G401 (cell line): ENCODE data around the gene SPG21. TPM values are rescaled to one million over a fixed set of nuclear protein-coding genes. Genes with fewer than 3 reads are reported as not detected.

Source experiments
- DNase-seq: peaks from one replicate; pipeline ENCODE4 v3.0.0-alpha.2; 2015; ENCODE audit warnings: low spot score
- in situ Hi-C: cut with HindIII; loops from 2 replicates; pipeline ENCODE4 v1.10.0; 2016; ENCODE audit warnings: low sequenced_read_pairs, mixed read lengths
- total RNA-seq: library from RNA; depleted of rRNA; stranded (reverse); fragments of >200 nt; shearing (Covaris generic); gene quantifications from 2 replicates; pipeline ENCODE4 v1.2.3, GENCODE V29; 2014

SPG21 gene
- total RNA-seq, 1 experiment from 2014 or later: 115 TPM

DNA sequence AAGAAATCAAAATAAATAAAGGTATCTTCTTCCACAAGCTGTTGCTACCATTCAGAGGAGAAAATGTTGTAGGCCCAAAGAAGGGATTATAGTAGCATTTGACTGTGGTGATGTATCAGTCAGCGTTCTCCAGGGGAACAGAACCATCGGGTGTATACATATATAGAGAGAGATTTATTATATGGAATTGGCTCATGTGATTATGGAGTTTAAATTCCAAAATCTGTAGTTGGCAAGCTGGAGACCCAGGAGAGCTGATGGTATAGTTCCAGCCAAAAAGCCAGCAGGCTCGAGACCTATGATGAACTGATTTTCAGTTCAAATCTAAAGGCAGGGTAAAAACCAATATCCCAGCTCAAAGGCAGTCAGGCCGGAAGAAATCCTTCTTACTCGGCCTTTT lies 7.4 kb upstream of the SPG21 start:
- no peak for DNase-seq
- in situ Hi-C loops: no loop called here

DNA sequence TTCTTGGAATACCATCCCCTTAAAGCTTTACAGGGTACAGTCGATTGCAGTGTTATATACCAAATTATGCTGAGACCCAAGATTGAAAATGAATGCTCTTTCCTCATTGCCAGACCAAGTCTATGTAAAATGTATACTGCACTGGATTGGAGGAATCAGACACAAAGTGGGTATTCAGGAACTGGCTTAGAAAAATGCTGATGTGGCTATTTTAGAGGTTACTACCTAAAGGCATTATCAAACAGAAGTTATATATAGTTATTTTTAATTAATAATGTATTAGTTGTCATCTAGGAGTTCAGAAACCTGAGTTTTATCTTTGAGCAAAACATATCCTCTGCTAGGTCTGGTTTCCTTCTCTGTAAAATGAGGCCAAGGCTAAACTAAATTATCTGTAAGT lies 3.6 kb upstream of the SPG21 start:
- in situ Hi-C loops: no loop called here
- DNase-seq: no peak

DNA sequence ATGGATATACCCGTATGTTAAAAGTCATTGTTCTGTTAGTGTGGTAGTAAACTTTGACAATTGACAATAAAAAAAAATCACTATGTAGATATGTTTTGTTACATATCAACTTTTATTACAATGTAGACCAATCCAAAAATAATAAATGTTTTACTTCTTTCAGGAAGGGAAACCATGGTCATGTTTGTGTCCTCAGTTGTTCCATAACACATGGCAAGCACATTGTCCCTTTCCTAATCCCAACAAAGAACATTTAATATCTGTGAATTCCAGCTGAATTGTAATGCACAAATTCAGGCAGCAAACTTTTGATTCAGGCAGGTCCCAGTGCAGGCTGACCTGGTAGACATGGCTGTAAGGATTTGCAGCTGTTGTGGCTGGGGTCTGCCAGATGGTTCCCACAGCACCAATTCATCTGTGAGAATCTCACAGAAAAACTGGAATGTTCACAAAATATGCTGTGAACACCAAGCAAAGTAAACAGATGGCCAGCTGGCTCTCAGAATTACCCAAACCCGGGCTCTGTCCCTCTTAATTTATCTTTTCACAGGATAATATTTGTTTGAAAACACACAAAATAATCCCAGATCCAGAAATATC lies 1.9 kb upstream of the SPG21 start:
- in situ Hi-C loops: no loop called here
- DNase-seq: no peak

DNA sequence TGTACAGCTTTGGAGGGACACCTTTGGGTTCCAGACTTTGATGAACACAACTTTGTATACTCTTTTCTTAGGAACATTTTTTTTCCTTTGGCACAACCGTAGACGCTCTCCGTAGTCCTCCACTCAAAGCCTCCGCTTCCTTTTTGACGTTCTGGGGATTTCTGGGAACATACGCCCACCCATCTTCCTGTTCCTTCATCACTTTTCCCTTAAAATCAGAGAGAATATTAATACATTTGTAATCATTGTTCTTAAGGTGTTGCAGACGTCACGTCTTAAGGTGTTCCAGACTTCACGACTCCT lies 405 bp upstream of the SPG21 start:
- in situ Hi-C loops: no loop called here
- DNase-seq: no peak

DNA sequence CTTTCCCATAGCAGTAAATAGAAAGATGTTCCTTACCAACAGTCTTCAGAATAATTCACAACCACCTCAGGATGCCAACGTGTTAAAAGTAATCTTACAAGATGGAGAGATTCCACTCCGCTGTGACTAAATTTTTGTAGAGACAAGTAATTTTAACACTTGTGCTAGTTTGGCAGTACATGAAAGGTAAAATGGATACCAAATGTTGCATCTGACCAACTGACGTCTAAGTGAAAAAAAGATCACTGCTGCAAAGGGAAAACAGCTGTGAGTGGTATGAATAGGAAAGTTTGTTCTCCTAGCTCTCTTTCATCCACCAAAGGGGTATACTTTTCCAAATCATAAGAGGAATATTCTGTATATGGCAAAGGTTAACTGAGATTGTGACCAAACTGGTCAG lies 2.6 kb downstream of the SPG21 start:
- in situ Hi-C loops: no loop called here
- peak; percentile 14 for DNase-seq

DNA sequence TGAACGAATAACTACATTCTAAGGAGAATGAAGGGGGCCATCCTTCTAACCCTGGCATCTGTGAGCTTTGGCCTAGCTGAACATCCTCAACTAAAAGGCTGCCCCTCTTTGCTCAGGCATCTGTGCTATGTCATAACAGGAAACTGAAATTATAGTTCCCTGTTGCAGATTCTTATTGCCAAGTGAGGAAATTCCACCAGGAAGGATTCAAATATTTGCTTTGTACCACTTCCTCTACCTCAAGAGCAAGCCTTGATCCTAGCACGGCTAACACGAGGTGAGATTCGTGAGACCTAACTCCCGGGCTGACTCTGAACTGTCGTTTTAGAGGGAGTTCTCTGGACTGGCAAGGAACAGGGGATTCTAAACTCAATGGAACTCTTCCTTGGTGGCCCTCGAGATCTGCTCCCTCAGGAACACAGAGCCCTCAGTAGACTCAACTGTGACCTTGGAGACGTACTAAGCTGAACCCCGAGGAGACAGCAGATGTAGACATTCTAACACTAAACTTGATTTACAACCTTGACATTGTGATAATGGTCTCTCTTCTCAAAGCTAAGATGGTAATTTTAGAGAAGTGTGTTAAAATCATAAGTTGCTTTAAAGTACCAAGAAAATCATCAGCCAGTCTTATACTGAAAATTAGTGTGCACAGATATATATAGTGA lies 4.2 kb downstream of the SPG21 start:
- DNase-seq: no peak
- in situ Hi-C loops: no loop called here

DNA sequence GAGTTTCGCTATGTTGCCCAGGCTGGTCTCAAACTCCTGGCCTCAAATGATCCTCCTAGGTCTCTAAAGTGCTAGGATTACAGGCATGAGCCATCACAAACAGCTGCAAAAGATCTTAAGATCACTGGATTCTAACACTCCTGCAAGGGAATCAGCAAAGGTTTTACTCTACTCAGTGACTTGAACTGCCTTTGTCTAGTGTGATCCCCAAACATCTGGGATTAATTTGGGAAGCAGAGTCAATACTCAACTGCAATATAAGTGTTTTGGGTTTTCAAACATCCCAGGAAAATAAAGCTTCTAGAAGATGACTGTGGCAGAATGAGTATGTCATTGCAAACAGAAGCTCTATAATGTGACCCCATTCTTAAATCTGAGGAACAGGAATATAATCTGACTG lies 7.2 kb downstream of the SPG21 start:
- no peak for DNase-seq
- in situ Hi-C loops: no loop called here

DNA sequence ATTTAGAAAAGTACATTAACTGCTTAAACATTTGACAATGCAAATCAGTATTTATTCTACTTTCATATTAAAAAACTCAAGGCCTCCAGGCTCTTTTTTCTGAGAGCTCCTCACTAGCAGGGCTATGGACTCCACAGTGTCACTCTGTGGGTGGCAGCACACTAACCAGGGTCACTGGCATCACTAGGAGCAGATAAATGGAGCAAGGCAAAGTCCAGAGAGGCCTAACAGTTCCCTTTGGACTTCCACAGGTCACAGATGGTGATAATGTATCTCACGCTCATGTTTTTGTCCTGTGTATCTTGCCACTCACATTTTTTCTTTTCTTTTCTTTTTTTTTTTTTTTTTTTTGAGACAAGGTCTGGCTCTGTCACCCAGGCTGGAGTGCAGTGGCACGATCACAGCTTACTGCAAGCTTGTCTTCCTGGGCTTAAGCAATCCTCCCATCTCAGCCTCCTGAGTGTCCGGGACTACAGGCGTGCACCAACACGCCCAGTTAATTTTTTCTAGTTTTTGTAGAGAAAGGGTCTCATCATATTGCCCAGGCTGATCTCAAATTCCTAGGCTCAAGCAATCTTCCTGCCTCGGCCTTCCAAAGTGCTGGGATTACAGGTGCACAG lies 7.8 kb downstream of the SPG21 start:
- in situ Hi-C loops: no loop called here
- no peak for DNase-seq

DNA sequence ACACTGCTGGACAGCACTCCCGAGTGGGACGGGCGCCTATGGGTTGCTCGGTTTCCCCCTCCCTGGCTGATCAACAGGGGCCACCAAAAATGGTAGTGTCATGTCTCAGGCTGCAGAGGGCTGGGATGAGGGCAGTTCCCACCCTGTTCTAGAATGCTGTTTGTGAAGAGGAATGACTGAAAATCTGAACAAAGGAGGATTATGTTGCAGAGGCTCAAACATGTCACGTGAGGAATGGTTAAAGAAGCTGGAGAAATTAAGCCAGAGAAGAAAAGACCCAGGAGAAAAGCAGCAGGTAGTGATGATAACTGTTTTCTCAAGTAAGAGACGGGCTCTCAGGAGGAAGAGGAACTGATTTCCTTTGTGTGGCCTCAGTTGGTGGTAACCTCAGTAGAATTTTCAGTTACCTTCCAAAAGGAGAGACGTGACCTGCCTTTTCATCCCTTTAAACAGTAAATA lies 10.4 kb downstream of the SPG21 start:
- DNase-seq: no peak
- in situ Hi-C loops: no loop called here

DNA sequence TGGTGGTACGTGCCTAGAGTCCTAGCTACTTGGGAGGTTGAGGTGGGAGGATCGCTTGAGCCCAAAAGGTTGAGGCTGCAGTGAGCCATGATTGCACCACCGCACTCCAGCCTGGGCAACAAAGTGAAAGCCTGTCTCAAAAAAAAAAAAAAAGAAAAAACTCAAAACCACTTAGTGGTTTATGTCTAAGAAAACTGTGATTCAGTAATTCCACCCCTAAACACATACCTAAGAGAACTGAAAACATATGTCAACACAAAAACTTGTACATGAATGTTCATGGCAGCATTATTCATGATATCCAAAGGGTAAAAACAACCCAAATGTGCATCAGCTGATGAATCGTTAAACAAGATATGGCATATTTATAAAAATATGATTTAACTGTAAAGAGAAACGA lies 14.3 kb downstream of the SPG21 start:
- DNase-seq: no peak
- in situ Hi-C loops: no loop called here

DNA sequence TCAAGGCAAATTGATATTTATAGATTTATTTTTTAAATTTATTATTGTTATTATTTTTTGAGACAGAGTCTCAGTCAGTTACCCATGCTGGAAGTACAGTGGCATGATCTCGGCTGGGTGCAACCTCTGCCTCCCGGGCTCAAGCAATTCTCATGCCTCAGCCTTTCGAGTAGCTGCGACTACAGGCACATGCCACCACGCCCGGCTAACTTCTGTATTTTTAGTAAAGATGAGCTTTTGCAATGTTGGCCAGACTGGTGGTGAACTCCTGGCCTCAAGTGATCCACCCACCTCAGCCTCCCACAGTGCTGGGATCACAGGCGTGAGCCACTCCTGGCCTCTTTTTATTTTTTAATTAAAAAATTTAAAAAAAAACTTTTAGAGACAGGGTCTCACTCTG lies 19.0 kb downstream of the SPG21 start:
- in situ Hi-C loops: no loop called here
- DNase-seq: no peak

DNA sequence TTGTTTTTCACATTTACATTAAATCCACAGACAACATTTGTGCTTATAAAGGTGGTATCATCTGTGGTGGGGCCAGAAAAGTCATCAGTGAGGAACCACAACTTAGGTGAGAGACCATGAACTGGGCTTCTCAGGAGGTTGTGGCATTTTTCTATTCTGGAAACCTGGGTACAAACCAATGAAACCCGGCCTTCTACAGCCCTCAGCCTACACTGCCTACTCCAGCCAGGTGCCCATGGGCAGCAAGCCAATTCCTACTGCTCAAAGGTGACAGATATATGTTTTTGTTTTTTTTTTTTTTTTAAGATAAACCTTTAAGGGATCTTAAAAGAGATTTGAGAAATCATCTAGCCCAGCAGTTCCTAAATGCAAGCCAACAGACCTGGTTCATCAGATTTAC lies 20.3 kb downstream of the SPG21 start:
- peak; percentile 50 for DNase-seq
- in situ Hi-C loops: no loop called here

DNA sequence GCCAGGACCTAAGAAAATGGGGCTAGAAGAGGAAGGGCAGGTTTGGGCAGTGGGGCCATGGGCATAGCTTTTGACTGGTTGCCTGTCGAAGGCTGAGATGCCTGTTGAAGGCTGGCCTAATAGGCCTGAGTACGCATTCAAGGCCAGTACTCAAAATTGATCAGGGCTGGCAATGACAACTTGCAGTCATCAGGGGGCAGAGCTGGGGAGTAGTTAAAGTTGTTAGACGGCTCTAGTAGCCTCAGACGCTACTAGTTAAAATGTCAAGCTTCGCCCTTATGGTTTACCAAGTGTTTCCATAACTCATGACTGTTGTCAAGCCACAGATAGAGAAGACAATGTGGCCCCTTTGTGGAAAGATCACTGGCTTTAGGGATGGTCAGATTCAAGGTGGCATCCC lies 28.7 kb downstream of the SPG21 start:
- DNase-seq: no peak
- in situ Hi-C loops: no loop called here

DNA sequence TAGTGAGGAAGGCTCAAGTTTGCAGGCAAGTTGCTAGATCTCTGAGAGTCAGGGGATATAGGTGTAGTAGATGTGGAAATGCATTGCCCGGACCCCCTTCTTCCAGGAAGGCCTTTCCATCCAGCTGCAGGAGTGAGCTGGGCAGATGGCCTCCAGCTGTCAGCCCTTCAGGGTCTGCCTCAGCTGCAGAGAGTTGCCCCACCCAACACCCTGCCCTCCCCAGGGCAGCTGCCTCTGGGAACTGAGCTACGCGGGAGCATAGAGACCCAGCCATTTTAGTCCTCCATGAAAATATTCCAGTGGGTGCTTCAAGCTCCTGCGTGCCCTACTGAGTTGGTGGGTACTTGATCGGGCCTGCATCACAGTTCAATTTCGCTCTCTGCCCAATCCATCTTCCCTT lies 29.6 kb downstream of the SPG21 start:
- DNase-seq: no peak
- in situ Hi-C loops: no loop called here

DNA sequence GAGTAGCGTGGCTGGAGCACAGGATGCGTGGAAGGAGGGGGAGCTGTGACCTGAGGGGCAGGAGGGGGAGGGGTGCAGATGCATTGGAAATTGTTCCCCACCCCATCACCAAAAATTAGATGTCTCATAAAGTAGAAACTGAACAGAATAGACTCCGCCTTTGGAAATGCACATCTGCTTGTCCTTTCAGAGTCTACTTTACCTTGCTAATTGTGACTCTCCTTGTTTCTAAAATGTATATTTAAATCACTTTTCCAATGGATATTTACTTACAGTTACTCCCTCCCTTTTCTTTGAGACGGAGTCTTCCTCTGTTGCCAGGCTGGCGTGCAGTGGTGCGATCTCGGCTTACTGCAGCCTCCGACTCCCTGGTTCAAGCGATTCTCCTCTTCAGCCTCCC lies 30.6 kb downstream of the SPG21 start:
- DNase-seq: no peak
- in situ Hi-C loops: no loop called here

DNA sequence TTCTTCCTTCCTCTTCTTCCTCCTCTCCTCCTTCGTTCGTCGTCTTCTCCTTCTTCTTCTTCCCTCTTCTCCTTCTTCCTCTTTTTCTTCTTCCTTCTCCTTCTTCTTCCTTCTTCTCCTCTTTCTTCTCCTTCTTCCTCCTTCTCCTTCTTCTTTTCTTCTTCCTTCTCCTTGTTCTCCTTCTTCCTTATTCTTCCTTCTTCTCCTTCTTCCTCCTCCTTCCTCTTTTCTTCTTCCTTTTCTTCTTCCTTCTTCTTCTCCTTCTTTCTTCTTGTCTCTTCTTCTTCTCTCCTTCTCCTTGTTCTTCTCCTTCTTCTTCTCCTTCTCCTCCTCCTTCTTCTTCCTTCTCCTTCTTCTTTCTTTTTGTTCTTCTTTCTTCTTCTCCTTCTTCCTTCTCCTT lies 35.3 kb downstream of the SPG21 start:
- in situ Hi-C loops: no loop called here
- no peak for DNase-seq

DNA sequence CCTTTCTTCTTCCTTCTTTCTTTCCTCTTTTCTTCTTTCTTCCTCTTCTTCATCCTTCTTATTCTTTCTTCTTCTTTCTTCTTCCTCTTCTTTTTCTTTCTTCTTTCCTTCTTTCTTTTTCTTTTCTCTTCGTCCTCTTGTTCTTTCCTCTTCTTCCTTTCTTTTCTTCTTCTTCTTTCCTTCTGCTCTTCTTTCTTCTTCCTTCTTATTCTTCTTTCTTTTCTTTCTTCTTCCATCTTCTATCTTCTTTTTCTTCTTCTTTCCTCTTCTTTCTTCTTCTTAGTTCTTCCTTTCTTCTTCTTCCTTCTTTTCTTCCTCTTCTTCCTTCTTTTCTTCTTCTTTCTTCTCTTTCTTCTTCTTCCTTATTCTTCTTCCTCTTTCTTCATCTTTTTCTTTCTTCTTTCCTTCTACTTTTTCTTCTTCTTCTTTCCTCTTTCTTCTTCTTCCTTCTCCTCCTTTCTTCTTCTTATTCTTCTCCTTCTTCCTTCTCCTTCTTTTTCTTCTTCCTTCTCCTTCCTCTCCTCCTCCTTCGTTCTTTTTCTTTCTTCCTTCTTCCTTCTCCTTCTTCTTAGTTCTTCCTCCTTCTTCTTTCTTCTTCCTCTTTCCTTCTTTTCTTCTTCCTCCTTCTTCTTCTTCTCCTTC lies 37.8 kb downstream of the SPG21 start:
- in situ Hi-C loops: no loop called here
- DNase-seq: no peak

DNA sequence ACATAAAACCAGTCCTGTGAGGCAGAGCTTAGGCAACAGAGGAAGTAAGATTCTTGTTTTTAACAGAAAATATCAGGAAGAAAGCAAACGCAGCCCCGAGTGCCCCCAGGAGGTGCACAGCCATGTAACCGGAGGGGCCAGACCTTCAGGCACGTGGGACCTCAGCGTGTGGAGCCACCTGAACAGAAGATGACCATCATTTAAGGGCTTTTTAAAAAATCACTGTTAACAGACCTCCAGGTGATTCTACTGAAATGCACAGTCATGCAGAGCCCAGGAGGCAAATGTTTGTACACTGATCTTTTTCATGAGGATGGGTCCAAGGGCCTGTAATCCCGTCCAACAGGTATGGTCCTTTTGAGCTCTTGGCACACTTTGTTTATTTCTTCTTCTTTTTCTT lies 38.8 kb downstream of the SPG21 start:
- in situ Hi-C loops: no loop called here
- DNase-seq: no peak

DNA sequence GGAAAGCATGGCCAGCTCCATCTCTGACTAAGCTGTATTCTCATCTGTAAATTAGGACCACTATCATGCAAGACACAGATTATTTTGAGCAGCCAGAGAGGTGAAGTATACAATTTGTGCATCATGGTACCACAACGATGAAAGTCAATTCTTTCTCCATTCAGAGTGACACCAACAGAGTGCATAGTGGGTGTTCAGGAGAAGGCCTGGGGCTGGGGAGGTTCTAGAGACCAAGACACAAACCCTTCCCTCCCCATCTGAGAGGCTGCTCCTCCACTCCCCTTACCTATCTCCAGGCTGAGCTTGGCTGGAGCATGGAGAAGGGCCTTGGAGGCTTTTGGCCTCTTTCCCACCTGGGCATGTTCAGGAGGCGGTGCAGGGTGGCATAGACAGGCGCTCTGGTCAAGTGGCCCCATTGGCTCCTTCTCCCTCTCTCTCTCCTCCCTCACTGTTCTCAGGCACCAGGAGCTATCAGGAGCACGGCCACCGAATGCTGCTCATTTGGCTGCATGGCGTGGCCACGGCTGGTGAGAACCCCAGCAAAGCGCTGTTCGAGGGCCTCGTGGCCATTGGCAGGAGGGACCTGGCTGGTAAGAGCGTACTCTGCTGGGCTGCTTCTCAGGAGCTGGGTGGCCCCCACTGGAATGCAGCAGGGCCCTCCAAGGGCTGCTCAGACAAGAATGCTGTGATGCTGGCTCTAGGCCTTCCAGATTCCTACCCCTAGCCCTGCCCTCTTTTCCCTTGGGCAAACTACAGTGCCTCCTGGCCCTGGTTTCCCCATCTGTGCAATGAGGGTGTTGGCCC lies 40.1 kb downstream of the SPG21 start:
- in situ Hi-C loops: no loop called here

DNA sequence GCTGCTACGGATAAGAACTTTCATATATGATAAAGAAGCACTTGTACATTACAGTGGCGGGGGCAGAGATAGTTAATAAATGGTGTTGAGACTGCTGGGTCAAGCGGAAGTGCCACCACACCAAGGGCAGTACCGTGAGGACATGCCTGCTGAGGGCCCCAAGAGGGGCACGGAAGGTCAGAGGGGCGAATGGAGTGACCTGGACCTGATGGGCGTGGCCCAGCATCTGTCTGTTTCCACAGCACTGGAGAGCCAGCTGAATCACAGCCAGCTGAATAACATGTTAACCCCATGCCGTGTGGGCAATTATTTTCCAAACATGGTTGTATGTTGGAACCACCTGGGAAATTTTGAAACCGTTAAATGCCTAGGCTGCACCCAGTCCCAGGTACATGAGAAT lies 40.8 kb downstream of the SPG21 start:
- in situ Hi-C loops: no loop called here
- no peak for DNase-seq

More for the DNA sequence above, 40.1 kb downstream of the SPG21 start:
- no peak for DNase-seq
